Measurements from ENCODE around the gene BCAS3. TPM values are rescaled to one million over a fixed set of nuclear protein-coding genes. Genes with fewer than 3 reads are reported as not detected.

BCAS3 gene
- total and polyA plus RNA-seq, 11 donors = 4.5 to 23.5 (median 17.9) TPM

DNA sequence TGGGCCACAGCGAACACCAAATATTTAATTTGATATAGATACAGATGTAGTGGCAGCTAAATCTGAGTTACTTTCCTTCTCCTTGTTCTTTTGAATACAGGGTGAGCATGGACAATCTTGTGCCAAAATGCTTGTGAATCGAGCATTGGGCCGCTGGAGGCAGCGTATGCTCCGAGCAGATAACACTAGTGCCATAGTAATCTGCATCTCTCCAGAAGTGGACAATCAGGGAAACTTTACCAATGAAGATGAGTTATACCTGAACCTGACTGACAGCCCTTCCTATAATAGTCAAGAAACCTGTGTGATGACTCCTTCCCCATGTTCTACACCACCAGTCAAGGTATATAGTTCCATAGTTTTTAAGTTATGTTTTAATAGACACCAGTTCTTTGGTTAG lies 21.2 kb upstream of the BCAS3 start:
- H3K4me1 ChIP-seq = peaks cover 0 to 10% (median 0%) of the 10 kb centered on the region in 12 donors
- peaks cover 0 to 52% (median 29%) of the 10 kb centered on the region in 9 donors for H3K36me3 ChIP-seq
- intact Hi-C loops (cut with DNase I) = no loop called here
- H3K4me3 ChIP-seq = no peak overlapping the region
- WGBS, 4 donors = 93 to 97% (median 95%) methylated on average over 5 of the region's 5 CpGs
- no peak for DNase-seq
- TF ChIP-seq POLR2A (IDR thresholded peaks at IDR 0.05) = no peak
- TF ChIP-seq, protein P1, sequence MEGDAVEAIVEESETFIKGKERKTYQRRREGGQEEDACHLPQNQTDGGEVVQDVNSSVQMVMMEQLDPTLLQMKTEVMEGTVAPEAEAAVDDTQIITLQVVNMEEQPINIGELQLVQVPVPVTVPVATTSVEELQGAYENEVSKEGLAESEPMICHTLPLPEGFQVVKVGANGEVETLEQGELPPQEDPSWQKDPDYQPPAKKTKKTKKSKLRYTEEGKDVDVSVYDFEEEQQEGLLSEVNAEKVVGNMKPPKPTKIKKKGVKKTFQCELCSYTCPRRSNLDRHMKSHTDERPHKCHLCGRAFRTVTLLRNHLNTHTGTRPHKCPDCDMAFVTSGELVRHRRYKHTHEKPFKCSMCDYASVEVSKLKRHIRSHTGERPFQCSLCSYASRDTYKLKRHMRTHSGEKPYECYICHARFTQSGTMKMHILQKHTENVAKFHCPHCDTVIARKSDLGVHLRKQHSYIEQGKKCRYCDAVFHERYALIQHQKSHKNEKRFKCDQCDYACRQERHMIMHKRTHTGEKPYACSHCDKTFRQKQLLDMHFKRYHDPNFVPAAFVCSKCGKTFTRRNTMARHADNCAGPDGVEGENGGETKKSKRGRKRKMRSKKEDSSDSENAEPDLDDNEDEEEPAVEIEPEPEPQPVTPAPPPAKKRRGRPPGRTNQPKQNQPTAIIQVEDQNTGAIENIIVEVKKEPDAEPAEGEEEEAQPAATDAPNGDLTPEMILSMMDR (IDR thresholded peaks at IDR 0.05) = no peak
- no peaks in the 10 kb centered on the region for H3K9me3 ChIP-seq
- no peaks in the 10 kb centered on the region for H3K27me3 ChIP-seq
- no peak for ATAC-seq
- no peak overlapping the region for H3K27ac ChIP-seq

DNA sequence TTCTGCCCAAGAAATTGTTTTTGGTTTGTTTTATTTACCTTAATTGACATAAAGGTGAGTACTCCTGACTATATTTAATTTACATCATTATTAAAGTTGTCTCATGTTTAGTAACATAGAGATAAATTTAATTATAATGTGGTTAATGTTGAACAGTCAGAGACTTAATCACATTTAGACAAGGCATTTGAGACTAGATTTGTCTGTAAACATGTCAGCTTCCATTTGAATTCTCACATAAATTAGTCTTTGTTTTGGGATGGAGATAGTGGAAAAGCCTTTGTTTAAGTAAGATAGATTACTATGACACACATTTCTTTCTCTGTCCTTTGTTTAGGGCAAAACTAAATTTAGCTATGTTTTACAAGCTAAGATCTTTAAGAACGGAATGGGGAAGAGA lies 18.5 kb upstream of the BCAS3 start:
- Histone ChIP-seq H3K36me3 (peaks cover 0 to 60% (median 41%) of the 10 kb centered on the region in 9 donors), H3K9me3 (no peaks in the 10 kb centered on the region), H3K4me1 (no peaks in the 10 kb centered on the region), H3K4me3 (no peak overlapping the region), H3K27me3 (no peaks in the 10 kb centered on the region), H3K27ac (no peak overlapping the region)
- 80 to 91% (median 88%) methylated on average over 1 of the region's 1 CpG for WGBS, 4 donors
- no peak for DNase-seq
- TF ChIP-seq POLR2A (IDR thresholded peaks at IDR 0.05) = no peak
- TF ChIP-seq, protein P1 (IDR thresholded peaks at IDR 0.05) = no peak
- intact Hi-C loops (cut with DNase I) = no loop called here
- no peak for ATAC-seq

DNA sequence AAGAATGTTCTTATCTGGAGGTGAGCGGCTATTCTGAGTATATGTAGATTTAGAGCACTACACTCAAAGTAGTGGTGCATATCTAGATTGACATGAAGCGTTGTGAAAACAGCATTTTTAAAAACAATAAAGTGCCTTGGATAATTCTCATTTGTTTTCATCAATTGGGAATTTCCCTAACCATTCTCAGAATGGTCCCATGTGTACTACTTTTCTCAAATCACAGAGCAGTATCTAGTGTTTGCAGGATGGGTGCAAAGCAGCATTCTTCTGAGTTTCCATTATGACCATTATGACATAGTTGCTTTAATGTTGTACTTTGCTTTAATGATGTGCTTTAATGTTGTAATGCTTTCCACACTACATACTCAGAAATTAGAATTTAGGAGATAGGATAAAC lies 16.2 kb upstream of the BCAS3 start:
- TF ChIP-seq, protein P1 (IDR thresholded peaks at IDR 0.05) = no peak
- TF ChIP-seq POLR2A (IDR thresholded peaks at IDR 0.05) = no peak
- Histone ChIP-seq H3K36me3 (peaks cover 0 to 75% (median 59%) of the 10 kb centered on the region in 9 donors), H3K4me3 (no peak overlapping the region), H3K27me3 (no peaks in the 10 kb centered on the region), H3K27ac (no peak overlapping the region), H3K4me1 (no peaks in the 10 kb centered on the region), H3K9me3 (no peaks in the 10 kb centered on the region)
- DNase-seq (no peak), ATAC-seq (no peak)
- 92 to 95% (median 93%) methylated on average over 2 of the region's 2 CpGs for WGBS, 4 donors
- intact Hi-C loops (cut with DNase I) = no loop called here

DNA sequence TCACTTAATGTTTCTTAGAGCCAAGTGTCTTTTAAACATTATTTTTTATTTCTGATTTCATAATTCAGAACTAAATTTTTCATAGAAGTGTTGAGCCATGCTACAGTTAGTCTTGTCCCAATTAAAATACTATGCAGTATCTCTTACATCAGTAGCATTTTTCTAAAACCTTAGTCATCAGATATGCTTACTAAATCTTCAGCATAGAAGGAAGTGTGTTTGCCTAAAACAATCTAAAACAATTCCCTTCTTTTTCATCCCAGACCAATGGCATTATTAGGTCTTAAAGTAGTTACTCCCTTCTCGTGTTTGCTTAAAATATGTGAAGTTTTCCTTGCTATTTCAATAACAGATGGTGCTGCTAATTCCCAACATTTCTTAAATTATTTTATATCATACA lies 13.6 kb upstream of the BCAS3 start:
- no peak for DNase-seq
- no peaks in the 10 kb centered on the region for H3K27me3 ChIP-seq
- H3K4me1 ChIP-seq = no peaks in the 10 kb centered on the region
- peaks cover 0 to 53% (median 37%) of the 10 kb centered on the region in 9 donors for H3K36me3 ChIP-seq
- no peak for ATAC-seq
- intact Hi-C loops (cut with DNase I) = no loop called here
- 75 to 84% (median 81%) methylated on average over 1 of the region's 1 CpG for WGBS, 4 donors
- H3K4me3 ChIP-seq = no peak overlapping the region
- no peak overlapping the region for H3K27ac ChIP-seq
- no peaks in the 10 kb centered on the region for H3K9me3 ChIP-seq
- TF ChIP-seq, protein P1 (IDR thresholded peaks at IDR 0.05) = no peak
- TF ChIP-seq POLR2A (IDR thresholded peaks at IDR 0.05) = no peak

Measured in heart left ventricle (tissue), 16 donors.